Smooth muscle cell (in vitro differentiated cells): ENCODE results near the gene PPL. TPM values are rescaled to one million over a fixed set of nuclear protein-coding genes. Genes with fewer than 3 reads are reported as not detected.

ENCODE experiments used
- DNase-seq: peaks from one replicate; lab custom pipeline; 2025; ENCODE audit not compliant: unreplicated experiment; lab: John Stamatoyannopoulos, UW
- H2AFZ ChIP-seq: fragments of 200-600 bp; sonication (generic); 2 replicates; pipeline ENCODE4 v1.6.0; 2016; ENCODE audit warnings: antibody characterized with exemption, low read depth, mild to moderate bottlenecking
- H3F3A ChIP-seq: fragments of 200-600 bp; sonication (generic); 2 replicates; pipeline ENCODE4 v1.6.0; 2017; ENCODE audit warnings: antibody characterized with exemption, low read depth
- H3K27ac ChIP-seq: fragments of 200-600 bp; sonication (generic); 2 replicates; pipeline ENCODE4 v1.5.1; 2016; ENCODE audit warnings: low read depth, mild to moderate bottlenecking
- H3K27me3 ChIP-seq: fragments of 200-600 bp; sonication (generic); 2 replicates; pipeline ENCODE4 v1.6.1; 2016; ENCODE audit warnings: low read depth, mild to moderate bottlenecking
- H3K36me3 ChIP-seq: fragments of 200-600 bp; sonication (generic); 2 replicates; pipeline ENCODE4 v1.5.1; 2016; ENCODE audit warnings: low read depth
- H3K4me1 ChIP-seq: fragments of 200-600 bp; sonication (generic); 2 replicates; pipeline ENCODE4 v1.5.1; 2016; ENCODE audit warnings: low read depth
- H3K4me2 ChIP-seq: fragments of 200-600 bp; sonication (generic); 2 replicates; pipeline ENCODE4 v1.6.0; 2016; ENCODE audit warnings: mild to moderate bottlenecking
- H3K4me3 ChIP-seq: fragments of 200-600 bp; sonication (generic); 2 replicates; pipeline ENCODE4 v1.5.1; 2016; ENCODE audit warnings: mild to moderate bottlenecking
- H3K79me2 ChIP-seq: fragments of 200-600 bp; sonication (generic); 2 replicates; pipeline ENCODE4 v1.6.0; 2016; ENCODE audit warnings: low read depth, mild to moderate bottlenecking
- H3K9ac ChIP-seq: fragments of 200-600 bp; sonication (generic); 2 replicates; pipeline ENCODE4 v1.6.0; 2016; ENCODE audit warnings: low read depth
- H3K9me3 ChIP-seq: fragments of 200-600 bp; sonication (generic); replicated peaks from 2 replicates; pipeline ENCODE4 v1.5.1; 2016; ENCODE audit warnings: low read depth
- H4K20me1 ChIP-seq: fragments of 200-600 bp; sonication (generic); 2 replicates; pipeline ENCODE4 v1.6.0; 2016; ENCODE audit warnings: low read depth
- WGBS: methylation state at CpG from one replicate; pipeline ENCODE4 v1.1.7; 2016; ENCODE audit warnings: low lambda C conversion rate; 5-methylcytosine and 5-hydroxymethylcytosine counted together
- polyA plus RNA-seq: library from polyadenylated mRNA; unstranded; fragments of >200 nt; fragmentation: Nextera tagmentation; extraction: Ambion mirVana; gene quantifications from 2 replicates; pipeline ENCODE4 v1.2.1, GENCODE V29; 2016
- total RNA-seq: library from RNA; depleted of rRNA; stranded (reverse); fragments of >200 nt; gene quantifications from 2 replicates; pipeline ENCODE4 v1.2.3, GENCODE V29; 2014
- TF ChIP-seq, protein P1 (sequence below): fragments of 200-600 bp; sonication (generic); IDR thresholded peaks from 2 replicates; pipeline ENCODE4 v1.5.1; 2017; ENCODE audit warnings: borderline replicate concordance, mild to moderate bottlenecking, antibody characterized with exemption; ENCODE audit not compliant: insufficient read depth, poor library complexity, severe bottlenecking

The PPL gene
- total and polyA plus RNA-seq, 2 experiments from 2014 or later = 3.0 to 7.7 TPM

DNA sequence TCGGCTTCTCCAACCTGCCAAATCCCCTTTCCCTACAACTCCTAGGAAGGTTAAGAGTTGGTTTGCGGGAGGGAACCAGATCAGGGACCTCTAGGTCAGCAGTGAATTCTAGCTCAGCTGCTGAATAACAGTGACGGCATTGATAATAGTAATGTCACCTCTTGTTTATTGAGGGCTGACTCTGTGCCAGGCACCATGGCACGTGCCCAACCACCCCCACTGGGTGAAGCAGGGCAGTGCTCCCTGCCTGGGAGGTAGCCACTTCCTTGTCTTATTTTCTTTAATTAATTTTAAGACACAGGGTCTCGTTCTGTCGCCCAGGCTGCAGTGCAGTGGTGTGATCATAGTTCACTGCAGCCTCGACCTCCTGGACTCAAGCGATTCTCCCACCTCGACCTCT is 5.5 kb upstream of the PPL start:
- no peak for DNase-seq
- Histone ChIP-seq H4K20me1 (no peaks in the 10 kb centered on the region), H3K4me3 (no peak overlapping the region), H3K27ac (peak overlapping the region; percentile 75), H3K79me2 (no peaks in the 10 kb centered on the region), H3K27me3 (peaks cover 15% of the 10 kb centered on the region), H3K4me2 (peak overlapping the region; percentile 78), H3K4me1 (peaks cover 16% of the 10 kb centered on the region), H3K9me3 (no peaks in the 10 kb centered on the region), H3K36me3 (no peaks in the 10 kb centered on the region), H3F3A (peaks cover 17% of the 10 kb centered on the region), H2AFZ (no peak overlapping the region), H3K9ac (peak overlapping the region; percentile 36)
- WGBS = 88% methylated on average over 9 of the region's 9 CpGs
- TF ChIP-seq, protein P1, sequence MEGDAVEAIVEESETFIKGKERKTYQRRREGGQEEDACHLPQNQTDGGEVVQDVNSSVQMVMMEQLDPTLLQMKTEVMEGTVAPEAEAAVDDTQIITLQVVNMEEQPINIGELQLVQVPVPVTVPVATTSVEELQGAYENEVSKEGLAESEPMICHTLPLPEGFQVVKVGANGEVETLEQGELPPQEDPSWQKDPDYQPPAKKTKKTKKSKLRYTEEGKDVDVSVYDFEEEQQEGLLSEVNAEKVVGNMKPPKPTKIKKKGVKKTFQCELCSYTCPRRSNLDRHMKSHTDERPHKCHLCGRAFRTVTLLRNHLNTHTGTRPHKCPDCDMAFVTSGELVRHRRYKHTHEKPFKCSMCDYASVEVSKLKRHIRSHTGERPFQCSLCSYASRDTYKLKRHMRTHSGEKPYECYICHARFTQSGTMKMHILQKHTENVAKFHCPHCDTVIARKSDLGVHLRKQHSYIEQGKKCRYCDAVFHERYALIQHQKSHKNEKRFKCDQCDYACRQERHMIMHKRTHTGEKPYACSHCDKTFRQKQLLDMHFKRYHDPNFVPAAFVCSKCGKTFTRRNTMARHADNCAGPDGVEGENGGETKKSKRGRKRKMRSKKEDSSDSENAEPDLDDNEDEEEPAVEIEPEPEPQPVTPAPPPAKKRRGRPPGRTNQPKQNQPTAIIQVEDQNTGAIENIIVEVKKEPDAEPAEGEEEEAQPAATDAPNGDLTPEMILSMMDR = no peak

DNA sequence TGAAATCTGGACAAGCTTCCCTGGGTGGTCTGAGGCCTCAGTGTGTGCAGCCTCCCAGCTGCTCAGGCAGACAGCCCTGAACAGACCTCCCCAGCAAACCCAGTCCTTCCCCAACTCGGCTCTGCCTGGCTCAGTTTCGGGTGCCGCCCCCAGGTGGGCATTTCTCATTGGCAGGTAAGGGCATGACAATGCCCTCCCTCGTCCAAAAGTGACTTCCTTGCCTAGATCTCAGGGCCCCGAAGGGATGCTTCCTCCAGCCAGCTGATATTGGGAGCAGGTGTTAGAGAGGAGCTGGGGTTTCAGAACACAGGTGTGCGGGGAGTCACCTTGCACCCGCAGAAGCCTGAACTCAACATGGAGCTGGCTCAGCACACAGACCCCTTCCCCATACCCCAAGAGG is 3.8 kb upstream of the PPL start:
- no peak overlapping the region for H3K9ac ChIP-seq
- TF ChIP-seq, protein P1 = no peak
- H3K36me3 ChIP-seq = no peaks in the 10 kb centered on the region
- DNase-seq = no peak
- H4K20me1 ChIP-seq = no peaks in the 10 kb centered on the region
- no peak overlapping the region for H3K4me2 ChIP-seq
- peaks cover 30% of the 10 kb centered on the region for H3K27me3 ChIP-seq
- H3K9me3 ChIP-seq = no peaks in the 10 kb centered on the region
- H3K4me1 ChIP-seq = peaks cover 16% of the 10 kb centered on the region
- no peak overlapping the region for H2AFZ ChIP-seq
- no peak overlapping the region for H3K27ac ChIP-seq
- WGBS = 66% methylated on average over 7 of the region's 7 CpGs
- H3K4me3 ChIP-seq = no peak overlapping the region
- no peaks in the 10 kb centered on the region for H3K79me2 ChIP-seq
- peaks cover 17% of the 10 kb centered on the region for H3F3A ChIP-seq

GRCh38 chr16:4938683-4939030 is 1.7 kb upstream of the PPL start:
- WGBS = 88% methylated on average over 5 of the region's 5 CpGs
- Histone ChIP-seq H3K9ac (no peak overlapping the region), H3K4me2 (no peak overlapping the region), H3K27me3 (peaks cover 45% of the 10 kb centered on the region), H3K27ac (no peak overlapping the region), H2AFZ (no peak overlapping the region), H3F3A (peaks cover 8% of the 10 kb centered on the region), H3K36me3 (no peaks in the 10 kb centered on the region), H3K79me2 (no peaks in the 10 kb centered on the region), H3K4me3 (no peak overlapping the region), H4K20me1 (no peaks in the 10 kb centered on the region), H3K4me1 (peaks cover 10% of the 10 kb centered on the region), H3K9me3 (no peaks in the 10 kb centered on the region)
- TF ChIP-seq, protein P1 = no peak
- no peak for DNase-seq
